GM12873 (cell line): ENCODE results near the gene SEMA4D.

ENCODE experiments used
- CTCF ChIP-seq: IDR thresholded peaks from 2 replicates; pipeline ENCODE4 v1.5.1; 2012; ENCODE audit warnings: low read depth, mild to moderate bottlenecking, moderate library complexity, low read length, control low read depth; ENCODE audit not compliant: insufficient read depth; ENCODE audit errors: missing control alignments

SEMA4D gene

GRCh38 chr9:89458768-89459496 is 39.0 kb downstream of the SEMA4D start:
- no peak for TF ChIP-seq CTCF

- TF ChIP-seq CTCF: no peak
Observed at GRCh38 chr9:89457376-89457855, 40.5 kb downstream of the SEMA4D start.

GRCh38 chr9:89455356-89455824 is 42.5 kb downstream of the SEMA4D start:
- TF ChIP-seq CTCF: no peak

- TF ChIP-seq CTCF: no peak
Observed at GRCh38 chr9:89454498-89455355, 43.2 kb downstream of the SEMA4D start.

- TF ChIP-seq CTCF: no peak
Observed at GRCh38 chr9:89453452-89453851, 44.5 kb downstream of the SEMA4D start.

GRCh38 chr9:89452561-89452960 is 45.4 kb downstream of the SEMA4D start:
- TF ChIP-seq CTCF: no peak

- no peak for TF ChIP-seq CTCF
Observed at GRCh38 chr9:89450213-89450612, 47.7 kb downstream of the SEMA4D start.
